HTR-8/SVneo (cell line): ENCODE measurements around the gene BOLL.
A peak's percentile ranks its signal among the peaks of the same experiment; 100 is the strongest.
"Not testable (repeated sequence)": the region's sequence is repeated elsewhere in the genome, so short reads cannot be mapped to it uniquely, and the experiment has no call there.

ENCODE experiments used
- DNase-seq: peaks from one replicate; pipeline ENCODE4 v3.0.0; 2011; ENCODE audit warnings: low spot score, mixed read lengths; ENCODE audit not compliant: insufficient read length
- FAIRE-seq: peaks from 2 replicates; lab custom pipeline; 2011; peaks lifted over from hg19 to GRCh38; lab: Jason Lieb, UNC

BOLL gene

DNA sequence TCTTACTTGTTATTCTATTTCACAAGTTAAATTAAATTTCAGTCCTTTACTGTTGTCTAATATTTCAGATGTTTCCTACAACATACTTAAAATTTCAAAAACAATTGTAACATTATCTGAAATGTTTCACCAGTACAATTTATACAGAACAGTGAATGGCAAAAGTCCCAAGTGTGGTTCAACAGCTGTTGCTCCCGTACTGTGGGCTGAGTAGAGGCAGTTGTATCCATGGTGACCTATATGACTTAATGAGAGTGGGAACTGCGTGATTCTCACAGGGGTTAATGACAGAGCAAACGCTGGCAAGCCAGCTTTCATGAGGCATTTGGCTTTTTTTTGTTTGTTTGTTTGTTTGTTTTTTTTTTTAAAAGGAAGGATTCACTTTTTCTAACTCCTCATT lies 13.9 kb upstream of the BOLL start:
- FAIRE-seq (no peak), DNase-seq (no peak)

DNA sequence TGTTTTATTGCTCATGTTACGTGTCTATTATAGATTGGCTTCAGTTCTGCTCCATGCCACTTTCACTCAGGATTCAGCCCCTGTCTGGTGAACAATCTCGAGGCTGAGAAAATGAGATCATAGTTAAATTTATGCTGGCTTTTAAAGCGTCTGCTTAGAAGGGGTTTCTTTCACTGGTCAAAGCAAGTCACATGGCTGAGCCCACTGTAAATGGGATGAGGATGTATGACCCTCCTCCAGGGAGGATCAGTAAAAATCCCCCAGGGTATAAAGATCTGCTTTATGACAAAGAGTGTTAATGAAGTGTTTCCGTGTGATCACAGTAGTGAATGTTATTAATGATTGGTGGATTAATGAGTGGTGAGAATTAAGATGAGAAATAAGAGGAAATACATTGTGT lies 13.1 kb upstream of the BOLL start:
- FAIRE-seq: no peak

DNA sequence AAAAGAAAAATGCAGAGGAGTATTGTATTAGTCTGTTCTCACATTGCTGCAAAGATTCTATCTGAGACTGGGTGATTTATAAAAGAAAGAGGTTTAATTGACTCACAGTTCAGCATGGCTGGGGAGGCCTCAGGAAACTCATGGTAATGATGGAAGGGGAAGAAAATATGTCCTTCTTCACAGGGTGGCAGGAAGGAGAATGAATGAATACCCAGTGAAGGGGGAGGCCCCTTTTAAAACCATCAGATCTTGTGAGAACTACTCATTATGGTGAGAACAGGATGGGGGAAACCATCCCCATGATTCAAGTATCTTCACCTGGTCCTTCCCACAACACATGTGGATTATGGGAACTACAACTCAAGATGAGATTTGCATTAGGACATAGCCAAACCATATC lies 10.2 kb upstream of the BOLL start:
- FAIRE-seq (no peak), DNase-seq (no peak)

More for the DNA sequence above, 13.1 kb upstream of the BOLL start:
- no peak for DNase-seq

DNA sequence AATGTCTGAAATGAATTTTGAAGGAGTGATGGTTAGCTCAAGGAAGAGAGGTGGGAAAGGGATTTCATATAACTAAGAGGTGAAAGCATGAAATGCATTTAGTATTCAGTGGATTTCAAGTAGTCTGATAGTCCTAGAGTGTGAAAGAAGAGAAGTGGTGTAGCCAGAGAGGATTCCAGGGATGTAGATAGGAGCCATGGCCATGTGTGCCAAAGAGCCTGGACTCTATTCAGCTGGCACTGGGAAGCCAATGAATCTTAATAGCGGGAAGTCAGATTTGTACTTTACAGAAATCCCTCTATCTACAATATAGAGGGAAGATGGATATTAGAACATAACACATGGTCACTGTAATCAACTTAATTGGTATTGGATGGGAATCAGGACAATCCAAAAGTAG lies 8.3 kb upstream of the BOLL start:
- DNase-seq (no peak), FAIRE-seq (no peak)

DNA sequence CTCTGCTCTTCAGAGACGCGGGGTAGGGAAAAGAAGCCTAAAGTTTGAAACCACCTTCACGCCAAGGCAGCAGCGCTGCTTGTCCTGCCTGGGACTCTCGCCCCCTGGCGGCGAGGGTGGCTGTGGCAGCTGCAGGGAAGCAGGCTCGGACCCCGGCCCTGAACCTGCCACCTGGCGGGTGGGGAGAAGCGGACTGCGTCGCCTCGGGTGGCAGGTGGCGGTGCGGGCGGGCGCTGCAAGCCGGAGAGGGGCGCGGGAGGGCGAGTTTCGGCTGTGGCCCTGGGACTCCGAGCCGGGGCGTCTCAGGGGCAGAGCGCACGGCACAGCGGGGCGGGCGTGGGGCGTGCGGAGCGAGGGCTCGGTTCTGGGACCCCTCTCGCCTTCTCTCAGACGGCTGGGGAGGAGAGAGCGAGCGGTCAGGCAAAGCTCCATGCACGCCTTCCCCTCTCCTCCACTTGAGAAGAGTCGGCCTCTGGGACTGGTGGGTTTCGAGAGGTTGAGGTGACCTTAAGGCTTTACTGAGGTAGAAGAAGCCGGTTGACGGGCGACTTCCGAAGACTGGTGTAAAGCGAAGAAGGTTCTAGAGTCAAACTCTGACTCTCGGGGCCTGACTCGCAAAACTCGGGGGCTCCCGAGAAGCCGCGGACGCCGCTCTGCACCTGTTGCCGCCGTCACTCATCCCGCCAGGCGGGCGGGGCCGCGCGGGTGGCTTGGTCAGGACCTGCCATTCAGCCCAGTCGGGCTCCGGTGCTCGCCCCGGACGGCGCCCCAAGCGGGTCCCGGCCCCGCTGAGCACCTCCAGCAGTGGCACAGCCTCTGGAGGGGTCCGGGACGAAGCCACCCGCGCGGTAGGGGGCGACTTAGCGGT lies 1.1 kb upstream of the BOLL start:
- DNase-seq (no peak), FAIRE-seq (no peak)

DNA sequence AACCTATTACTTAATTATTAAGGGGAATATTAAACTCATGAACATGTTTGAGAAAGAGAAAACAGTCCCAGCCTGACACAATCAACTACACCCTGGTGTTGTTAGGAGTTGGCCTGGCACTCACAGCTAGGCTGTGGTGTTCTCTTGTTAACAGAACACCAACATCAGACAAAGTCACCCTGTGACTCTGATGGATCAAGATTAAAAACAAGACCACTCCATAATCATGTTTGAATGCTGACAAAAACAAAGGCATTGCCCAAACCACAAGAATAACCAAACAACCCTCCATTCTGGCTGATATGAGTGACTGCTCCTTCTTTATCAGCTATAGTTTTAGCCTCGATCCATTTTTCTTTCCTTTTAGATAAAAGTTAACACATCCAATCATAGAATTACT lies 3.0 kb downstream of the BOLL start:
- FAIRE-seq (no peak), DNase-seq (no peak)

DNA sequence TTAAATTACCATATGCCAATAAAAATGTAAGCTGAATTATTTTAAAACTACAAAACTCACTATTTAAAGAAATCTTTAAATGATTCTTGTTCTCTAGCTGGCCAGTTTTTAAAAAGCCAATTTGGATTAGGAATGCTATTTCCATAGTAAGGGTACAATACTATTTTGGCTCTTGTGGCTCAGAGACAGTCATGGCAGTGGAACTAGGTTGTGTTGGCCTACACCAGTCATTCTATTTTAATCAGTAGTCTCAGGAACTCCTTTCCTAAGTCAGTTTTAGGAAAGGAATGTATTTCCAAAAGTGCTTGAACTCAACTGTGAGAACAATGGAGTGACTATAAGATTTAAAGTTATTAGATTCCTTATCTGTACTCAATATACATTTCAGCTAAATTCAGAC lies 5.9 kb downstream of the BOLL start:
- DNase-seq (no peak), FAIRE-seq (no peak)

- DNase-seq (no peak), FAIRE-seq (no peak)
Observed at GRCh38 chr2:197777823-197778407, 7.2 kb downstream of the BOLL start.

DNA sequence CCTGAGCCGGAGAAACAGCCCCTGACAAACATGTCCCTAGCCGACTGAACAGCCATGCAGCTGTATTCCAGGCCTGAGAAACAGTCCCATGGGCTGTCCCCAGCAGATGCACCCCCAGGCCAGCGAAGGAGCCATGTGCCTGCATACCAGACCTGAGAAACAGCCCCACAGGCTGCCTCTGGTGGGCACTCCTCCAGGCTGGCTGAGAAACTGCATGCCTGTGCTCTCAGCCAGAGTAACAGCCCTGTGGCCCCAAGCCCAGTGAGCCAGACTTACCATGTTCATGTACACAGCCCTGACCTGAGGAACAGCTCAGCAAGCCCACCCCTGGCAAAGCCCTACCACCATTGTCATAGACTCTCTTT lies 24.8 kb downstream of the BOLL start:
- FAIRE-seq (no peak), DNase-seq (no peak)

DNA sequence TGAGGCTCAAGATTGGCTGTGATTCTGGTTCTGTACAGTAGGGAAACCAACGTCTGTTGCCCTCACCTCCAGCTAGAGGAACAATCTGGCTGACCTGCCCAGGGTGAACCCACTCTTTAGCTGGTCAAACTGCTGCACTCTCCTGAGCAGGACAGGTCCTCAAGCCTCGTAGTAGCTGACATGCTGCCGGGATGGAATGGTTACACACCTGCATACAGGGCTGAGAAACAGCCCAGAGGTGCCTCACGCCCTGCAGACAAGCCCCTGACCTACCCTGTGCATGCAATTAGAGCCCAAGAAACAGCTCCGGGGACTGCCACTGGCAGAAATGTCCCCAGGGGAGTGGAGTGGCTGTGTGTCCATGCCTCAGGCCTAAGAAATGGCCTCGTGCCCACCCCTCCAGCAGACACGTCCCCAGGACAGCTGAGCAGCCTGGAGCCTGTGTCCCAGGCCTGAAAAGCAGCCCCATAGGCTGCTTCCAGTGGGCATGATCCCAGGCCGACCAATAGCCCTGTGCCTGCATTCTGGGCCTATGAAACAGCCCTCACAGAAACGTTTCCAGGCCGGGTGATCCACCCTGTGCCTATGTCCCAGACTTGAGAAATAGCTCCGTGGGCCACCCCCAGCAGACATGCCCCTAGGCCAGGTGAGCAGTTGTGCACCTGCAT lies 25.4 kb downstream of the BOLL start:
- no peak for DNase-seq
- no peak for FAIRE-seq

DNA sequence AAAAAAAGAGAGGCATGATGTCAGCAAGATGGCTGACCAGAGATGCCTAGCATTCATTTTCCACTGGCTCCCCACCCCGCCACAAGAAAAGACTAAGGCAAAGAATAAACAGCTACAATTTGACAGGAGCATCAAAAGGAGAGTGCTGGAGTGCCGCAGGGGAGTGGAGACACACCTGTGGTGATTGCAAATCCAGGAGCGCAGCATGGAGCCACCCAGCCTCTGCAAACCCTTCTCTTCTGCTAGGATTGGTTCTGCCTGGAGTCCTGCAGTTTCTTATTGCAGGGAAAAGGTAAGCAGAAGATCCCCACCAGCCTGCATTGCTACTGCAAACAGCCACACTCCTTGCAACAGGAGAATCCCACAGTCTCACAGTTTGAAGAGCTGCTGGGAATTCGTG lies 26.1 kb downstream of the BOLL start:
- no peak for FAIRE-seq

DNA sequence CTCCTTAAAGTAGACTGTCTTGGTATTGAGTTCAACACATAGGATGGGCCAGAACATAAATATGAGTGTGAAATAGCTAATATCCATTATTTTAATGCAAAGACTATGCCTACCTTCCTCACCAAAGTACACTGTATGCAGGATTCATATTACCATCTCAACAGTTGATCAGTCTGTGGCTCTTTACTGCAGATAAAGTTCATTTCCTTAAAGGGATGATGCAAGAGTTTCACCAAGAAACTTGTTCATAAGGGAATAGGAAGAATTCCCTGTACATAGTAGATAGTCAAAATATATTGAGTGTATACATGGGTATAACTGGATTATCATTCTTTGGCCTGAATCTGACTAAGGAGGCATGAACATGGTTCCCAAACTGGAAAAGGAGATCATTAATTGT lies 44.9 kb downstream of the BOLL start:
- DNase-seq (no peak), FAIRE-seq (no peak)

More for the DNA sequence above, 26.1 kb downstream of the BOLL start:
- DNase-seq: no peak

- FAIRE-seq, DNase-seq: not testable (repeated sequence)
Observed at GRCh38 chr2:197728555-197729544, 56.3 kb downstream of the BOLL start.

- no peak for FAIRE-seq
Observed at GRCh38 chr2:197727011-197727410, 58.1 kb downstream of the BOLL start.

DNA sequence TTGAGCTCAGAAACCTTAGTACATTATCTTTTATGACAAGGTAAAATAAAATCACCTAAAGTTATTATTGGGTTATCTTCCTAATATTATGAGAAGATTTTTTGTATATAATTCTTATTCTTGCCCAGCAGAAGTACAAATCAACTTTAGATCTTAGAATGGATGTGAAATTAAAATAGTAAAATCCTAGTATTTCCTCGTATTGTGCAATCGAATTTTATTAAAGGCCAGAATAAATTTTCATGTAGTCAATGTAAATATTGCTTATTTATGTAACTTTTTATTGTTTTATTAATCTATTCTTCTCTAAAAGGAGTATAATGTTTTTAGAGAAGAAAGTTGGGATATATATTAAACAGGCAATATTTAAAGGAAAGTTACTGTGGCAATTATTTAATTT lies 67.3 kb downstream of the BOLL start:
- DNase-seq: no peak
- no peak for FAIRE-seq

More at GRCh38 chr2:197727011-197727410, 58.1 kb downstream of the BOLL start:
- no peak for DNase-seq

DNA sequence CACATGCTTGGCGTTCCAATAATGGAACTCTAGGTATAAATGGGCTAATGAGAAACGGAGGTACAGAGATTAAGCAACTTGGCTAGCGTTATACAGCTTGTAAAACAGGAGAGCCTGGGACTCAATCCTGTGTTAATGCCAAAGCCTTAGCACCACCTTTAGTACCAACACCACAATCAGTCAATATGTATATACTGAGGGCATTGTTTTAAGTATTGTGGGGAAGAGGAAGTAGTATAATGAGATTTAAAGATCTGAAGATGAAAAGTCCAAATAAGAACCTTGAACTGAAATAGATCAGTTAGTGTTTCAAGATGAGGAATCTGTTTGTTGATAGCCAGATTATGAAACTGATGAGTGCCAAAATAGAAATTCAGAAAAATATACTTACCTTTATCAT lies 71.8 kb downstream of the BOLL start:
- FAIRE-seq (no peak), DNase-seq (no peak)

GRCh38 chr2:197711578-197711977 lies 73.5 kb downstream of the BOLL start:
- DNase-seq (no peak), FAIRE-seq (peak; percentile 23)

DNA sequence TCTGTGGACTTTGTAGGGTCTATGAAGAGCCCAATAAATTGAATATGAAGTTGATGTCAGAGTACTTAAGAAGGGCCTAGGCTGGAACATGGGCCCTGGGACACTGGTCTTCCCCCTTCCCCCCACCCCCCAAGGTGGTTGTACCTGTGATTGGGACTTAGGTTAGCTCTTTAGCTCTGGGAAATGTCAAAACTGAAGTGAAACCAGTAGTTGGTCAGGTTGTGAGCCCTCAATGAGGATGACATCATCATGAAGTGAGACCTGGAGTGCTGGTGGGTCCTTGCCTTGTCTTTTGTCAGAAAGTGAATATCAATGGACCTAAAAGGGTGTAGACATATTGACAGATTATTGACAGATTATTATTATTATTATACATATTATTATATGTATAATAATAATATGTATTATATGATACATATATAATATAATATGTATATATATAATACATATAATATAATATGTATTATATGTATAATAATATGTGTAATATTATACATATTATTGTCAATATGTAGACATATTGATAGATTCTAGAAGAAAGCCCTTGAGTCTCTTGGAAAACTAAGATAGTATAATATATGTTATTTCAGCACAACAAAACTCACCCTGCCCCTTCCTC lies 74.6 kb downstream of the BOLL start:
- no peak for DNase-seq
- no peak for FAIRE-seq

- not testable (repeated sequence) for DNase-seq, FAIRE-seq
Observed at GRCh38 chr2:197709140-197709539, 76.0 kb downstream of the BOLL start.

GRCh38 chr2:197708331-197708730 lies 76.8 kb downstream of the BOLL start:
- peak; percentile 6 for DNase-seq
- no peak for FAIRE-seq
